Skeletal muscle tissue (tissue), 4 donors: ENCODE measurements around the gene GALNS. TPM values are rescaled to one million over a fixed set of nuclear protein-coding genes. Genes with fewer than 3 reads are reported as not detected.
"Not testable (repeated sequence)": the region's sequence is repeated elsewhere in the genome, so short reads cannot be mapped to it uniquely, and the experiment has no call there.

Source experiments
- H3K27ac ChIP-seq: one replicate; pipeline ENCODE4 v1.7.0; 2013; ENCODE audit warnings: mild to moderate bottlenecking, low read depth, low read length, inconsistent platforms
- H3K27me3 ChIP-seq, 3 donors: one replicate each; pipeline ENCODE4 v1.7.0; 2013; ENCODE audit warnings: low read length in 3 of 3; ENCODE audit not compliant: control insufficient read depth in 3 of 3, insufficient read depth in 3 of 3
- H3K36me3 ChIP-seq, 3 donors: one replicate each; pipeline ENCODE4 v1.7.0; 2013; ENCODE audit warnings: low read length in 3 of 3; ENCODE audit not compliant: control insufficient read depth in 3 of 3, insufficient read depth in 3 of 3
- H3K4me1 ChIP-seq, 3 donors: one replicate each; pipeline ENCODE4 v1.7.0; 2013; ENCODE audit warnings: low read length in 3 of 3, mild to moderate bottlenecking in 3 of 3; ENCODE audit not compliant: control insufficient read depth in 3 of 3, insufficient read depth in 3 of 3
- H3K4me3 ChIP-seq, 3 donors: one replicate each; pipeline ENCODE4 v1.7.0; 2013; ENCODE audit warnings: low read length in 3 of 3
- H3K9ac ChIP-seq, 3 donors: one replicate each; pipeline ENCODE4 v1.7.0; 2013; ENCODE audit warnings: low read length in 3 of 3, mild to moderate bottlenecking in 3 of 3, moderate library complexity in 2 of 3, low read depth in 1 of 3
- H3K9me3 ChIP-seq, 3 donors: one replicate each; pipeline ENCODE4 v1.7.0; 2013; ENCODE audit warnings: low read length in 3 of 3; ENCODE audit not compliant: control insufficient read depth in 3 of 3
- total RNA-seq: library from RNA; depleted of rRNA; stranded (reverse); fragments of >200 nt; gene quantifications from one replicate; pipeline ENCODE4 v1.2.3, GENCODE V29; 2014
- donor health status: Osteomylitis.

The GALNS gene
- total RNA-seq, 1 donor from 2014 or later = 9.9 TPM

DNA sequence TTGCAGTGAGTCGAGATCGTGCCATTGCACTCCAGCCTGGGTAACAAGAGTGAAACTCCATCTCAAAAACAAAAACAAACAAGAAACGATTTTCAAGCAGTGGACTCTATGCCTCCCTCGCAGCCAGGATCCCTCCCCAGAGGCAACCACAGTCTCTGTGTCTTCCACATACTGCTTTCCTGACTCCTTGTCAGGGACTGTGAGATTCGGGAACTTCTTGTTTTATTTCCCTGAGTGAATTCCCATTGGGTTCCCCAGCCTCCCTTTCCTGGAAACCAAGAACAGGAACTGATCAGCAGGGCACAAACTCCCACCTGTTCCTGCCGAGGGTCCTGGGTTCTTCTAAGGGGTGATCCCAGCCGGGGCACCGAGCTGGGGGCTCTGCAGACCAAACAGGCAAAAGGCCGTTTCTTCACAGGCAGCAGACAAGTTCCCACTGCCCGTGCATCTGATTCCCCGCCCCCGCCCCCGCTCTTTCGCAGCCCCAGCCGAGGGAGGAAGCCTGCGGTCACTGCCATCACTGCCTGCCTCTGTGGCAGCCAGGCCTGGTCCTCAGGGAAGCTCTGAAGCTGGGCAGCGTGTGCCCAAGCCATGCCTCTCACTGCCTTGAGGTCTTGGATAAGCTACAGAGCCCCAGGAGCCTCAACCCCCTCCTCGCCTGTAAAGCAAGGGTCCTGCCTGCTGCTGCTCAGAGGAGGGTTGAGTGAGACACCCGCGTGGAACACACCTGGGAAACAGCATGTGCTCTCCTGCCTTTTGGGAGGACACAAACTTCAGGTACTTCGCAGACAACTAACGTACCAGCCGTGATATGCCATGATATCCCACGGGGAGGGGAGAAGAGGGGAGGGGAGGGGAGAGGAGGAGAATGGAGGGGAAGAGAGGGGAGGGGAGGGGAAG is 66.2 kb downstream of the GALNS start:
- Histone ChIP-seq H3K27ac (no peak overlapping the region), H3K27me3 (peaks cover 33 to 37% (median 33%) of the 10 kb centered on the region in 3 donors), H3K4me1 (peaks cover 0 to 3% (median 0%) of the 10 kb centered on the region in 3 donors), H3K4me3 (no peak overlapping the region), H3K36me3 (no peaks in the 10 kb centered on the region), H3K9me3 (no peaks in the 10 kb centered on the region), H3K9ac (no peak overlapping the region)

DNA sequence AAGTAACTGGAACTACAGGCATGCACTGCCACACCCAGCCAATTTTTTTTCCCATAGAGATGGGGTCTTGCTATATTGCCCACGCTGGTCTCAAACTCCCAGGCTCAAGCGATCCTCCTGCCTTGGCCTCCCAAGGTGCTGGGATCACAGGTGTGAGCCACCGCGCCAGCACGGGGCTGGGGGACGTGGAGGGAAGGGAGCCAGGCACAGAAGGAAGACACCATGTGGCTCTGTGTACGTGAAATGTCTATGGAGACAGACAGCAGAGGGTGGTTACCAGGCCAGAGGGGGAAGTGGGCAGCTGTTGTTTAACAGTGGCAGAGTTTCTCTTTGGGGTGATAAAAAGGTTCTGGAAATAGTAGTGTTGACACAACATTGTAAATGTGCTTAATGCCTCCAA is 67.2 kb downstream of the GALNS start:
- no peak overlapping the region for H3K9ac ChIP-seq
- no peaks in the 10 kb centered on the region for H3K9me3 ChIP-seq
- H3K27ac ChIP-seq = no peak overlapping the region
- peaks cover 0 to 4% (median 0%) of the 10 kb centered on the region in 3 donors for H3K4me1 ChIP-seq
- peaks cover 33 to 37% (median 34%) of the 10 kb centered on the region in 3 donors for H3K27me3 ChIP-seq
- no peaks in the 10 kb centered on the region for H3K36me3 ChIP-seq
- H3K4me3 ChIP-seq = no peak overlapping the region

DNA sequence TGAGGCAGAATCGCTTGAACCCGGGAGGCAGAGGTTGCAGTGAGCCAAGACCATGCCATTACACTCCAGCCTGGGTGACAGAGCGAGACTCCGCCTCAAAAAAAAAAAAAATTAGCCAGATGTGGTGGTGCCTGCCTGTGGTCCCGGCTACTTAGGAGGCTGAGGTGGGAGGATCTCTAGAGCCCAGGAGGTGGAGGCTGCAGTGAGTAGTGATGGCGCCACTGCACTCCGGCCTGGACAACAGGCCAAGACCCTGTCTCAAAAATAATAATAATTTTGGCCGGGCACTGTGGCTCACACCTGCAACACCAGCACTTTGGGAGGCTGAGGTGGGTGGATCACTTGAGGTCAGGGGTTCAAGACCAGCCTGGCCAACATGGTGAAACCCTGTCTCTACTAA is 68.0 kb downstream of the GALNS start:
- not testable (repeated sequence) for H3K36me3 ChIP-seq, H3K9ac ChIP-seq, H3K4me1 ChIP-seq, H3K9me3 ChIP-seq, H3K4me3 ChIP-seq, H3K27ac ChIP-seq
- H3K27me3 ChIP-seq = peaks cover 33 to 37% (median 35%) of the 10 kb centered on the region in 3 donors

DNA sequence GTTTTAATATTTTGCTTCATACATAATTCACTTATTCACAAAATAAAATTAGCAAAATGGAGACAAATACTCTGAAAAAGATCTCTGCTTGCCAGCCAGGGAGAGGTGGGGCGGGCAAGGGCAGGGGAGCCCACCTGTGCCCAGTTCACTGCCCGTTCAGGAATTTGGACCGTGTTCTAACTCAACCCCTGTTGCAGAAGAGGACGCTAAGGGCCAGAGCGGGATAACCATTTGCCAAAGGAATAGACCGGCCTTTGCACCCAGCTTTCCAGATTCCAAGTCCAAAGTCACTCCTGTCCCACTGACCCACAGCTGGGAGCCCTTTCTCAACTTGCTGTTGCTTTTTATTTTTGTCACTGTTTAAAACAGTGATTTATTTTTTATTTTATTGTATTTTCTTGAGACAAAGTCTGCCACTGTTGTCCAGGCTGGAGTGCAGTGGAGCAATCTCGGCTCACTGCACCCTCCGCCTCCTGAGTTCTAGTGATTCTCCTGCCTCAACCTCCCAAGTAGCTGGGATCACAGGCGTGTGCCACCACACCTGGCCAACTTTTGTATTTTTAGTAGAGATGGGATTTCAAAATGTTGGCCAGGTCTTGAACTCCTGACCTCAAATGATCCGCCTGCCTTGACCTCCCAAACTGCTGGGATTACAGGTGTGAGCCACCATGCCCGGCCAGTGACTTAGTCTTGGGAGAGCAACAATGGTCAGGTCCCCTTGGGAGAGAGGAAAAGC is 69.0 kb downstream of the GALNS start:
- no peak overlapping the region for H3K9ac ChIP-seq
- no peaks in the 10 kb centered on the region for H3K9me3 ChIP-seq
- no peak overlapping the region for H3K4me3 ChIP-seq
- peaks cover 25 to 36% (median 26%) of the 10 kb centered on the region in 3 donors for H3K27me3 ChIP-seq
- peaks cover 7 to 10% (median 10%) of the 10 kb centered on the region in 3 donors for H3K4me1 ChIP-seq
- no peaks in the 10 kb centered on the region for H3K36me3 ChIP-seq
- H3K27ac ChIP-seq = no peak overlapping the region

DNA sequence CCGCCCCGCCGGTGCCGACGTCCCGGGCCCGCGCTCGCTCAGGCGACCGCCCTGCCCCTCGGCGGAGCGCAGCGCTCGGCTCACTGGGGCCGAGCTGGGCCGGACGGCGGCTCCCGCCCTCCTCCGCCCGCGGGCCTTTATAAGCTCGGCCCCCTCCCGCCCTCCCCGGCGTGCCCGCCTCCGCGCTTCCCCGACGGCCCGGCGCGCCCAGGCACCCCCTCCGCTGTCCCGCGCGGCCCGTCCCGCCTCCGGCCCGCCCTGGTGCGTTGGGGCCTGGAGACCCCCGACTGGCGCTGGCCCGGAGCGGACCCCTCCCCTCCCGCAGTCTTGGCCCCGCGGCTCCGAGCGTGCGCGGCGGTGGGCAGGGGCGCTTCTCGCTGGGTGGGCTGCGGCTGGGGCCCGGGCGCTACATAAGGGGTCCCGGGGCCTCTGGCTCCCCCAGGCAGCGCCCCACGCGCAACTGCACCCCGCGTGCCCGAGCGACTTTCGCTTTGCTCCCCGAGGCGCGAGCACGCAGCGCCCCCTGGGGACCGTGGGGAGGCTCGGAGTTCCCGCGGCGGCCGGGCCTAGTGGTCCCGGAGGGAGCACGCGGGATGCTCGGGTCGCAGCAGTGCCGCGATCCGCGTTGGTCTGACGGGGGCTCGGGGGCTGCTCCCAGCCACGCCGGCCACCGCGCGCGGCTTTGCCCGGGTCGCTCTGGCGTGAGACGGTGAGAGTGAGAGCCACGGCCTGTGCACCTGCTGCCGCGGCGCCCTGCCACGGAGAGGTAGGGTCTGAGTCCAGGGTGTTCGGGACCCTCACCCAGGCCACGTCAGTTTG is 71.4 kb downstream of the GALNS start, which contains the start of gene PIEZO1:
TSS of gene PIEZO1 (minus strand) at position 115 of the 819 bp plus-strand sequence. CDS start 256 bp downstream, outside the sequence.
- no peaks in the 10 kb centered on the region for H3K36me3 ChIP-seq
- peak within 1 kb of the TSS in 2 of 3 donors; percentile 61 to 67 for H3K4me3 ChIP-seq
- H3K27me3 ChIP-seq = peaks cover 7 to 22% (median 8%) of the 10 kb centered on the region in 3 donors
- H3K9me3 ChIP-seq = no peaks in the 10 kb centered on the region
- peaks cover 10 to 33% (median 13%) of the 10 kb centered on the region in 3 donors for H3K4me1 ChIP-seq
- peak within 1 kb of the TSS; percentile 20 to 53 (median 50) for H3K9ac ChIP-seq
- peak within 1 kb of the TSS; percentile 60 for H3K27ac ChIP-seq

DNA sequence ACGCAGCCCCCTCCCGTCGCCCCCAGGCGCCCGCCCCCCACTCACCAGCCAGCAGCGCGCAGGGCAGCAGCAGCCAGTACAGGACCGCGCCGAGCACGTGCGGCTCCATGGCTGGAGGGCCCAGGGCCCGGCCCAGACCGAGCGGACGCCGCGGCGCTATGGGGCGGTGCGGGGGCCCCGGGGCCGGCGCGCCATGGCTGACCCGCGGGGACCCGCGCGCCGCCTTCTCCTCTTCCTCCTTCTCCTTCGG is 72.0 kb downstream of the GALNS start:
- peak overlapping the region in 1 of 3 donors; percentile 61 for H3K4me3 ChIP-seq
- peak overlapping the region in 1 of 3 donors; percentile 50 for H3K9ac ChIP-seq
- no peaks in the 10 kb centered on the region for H3K36me3 ChIP-seq
- peaks cover 5 to 21% (median 7%) of the 10 kb centered on the region in 3 donors for H3K27me3 ChIP-seq
- H3K27ac ChIP-seq = peak overlapping the region; percentile 7
- H3K4me1 ChIP-seq = peaks cover 14 to 38% (median 18%) of the 10 kb centered on the region in 3 donors
- no peaks in the 10 kb centered on the region for H3K9me3 ChIP-seq

DNA sequence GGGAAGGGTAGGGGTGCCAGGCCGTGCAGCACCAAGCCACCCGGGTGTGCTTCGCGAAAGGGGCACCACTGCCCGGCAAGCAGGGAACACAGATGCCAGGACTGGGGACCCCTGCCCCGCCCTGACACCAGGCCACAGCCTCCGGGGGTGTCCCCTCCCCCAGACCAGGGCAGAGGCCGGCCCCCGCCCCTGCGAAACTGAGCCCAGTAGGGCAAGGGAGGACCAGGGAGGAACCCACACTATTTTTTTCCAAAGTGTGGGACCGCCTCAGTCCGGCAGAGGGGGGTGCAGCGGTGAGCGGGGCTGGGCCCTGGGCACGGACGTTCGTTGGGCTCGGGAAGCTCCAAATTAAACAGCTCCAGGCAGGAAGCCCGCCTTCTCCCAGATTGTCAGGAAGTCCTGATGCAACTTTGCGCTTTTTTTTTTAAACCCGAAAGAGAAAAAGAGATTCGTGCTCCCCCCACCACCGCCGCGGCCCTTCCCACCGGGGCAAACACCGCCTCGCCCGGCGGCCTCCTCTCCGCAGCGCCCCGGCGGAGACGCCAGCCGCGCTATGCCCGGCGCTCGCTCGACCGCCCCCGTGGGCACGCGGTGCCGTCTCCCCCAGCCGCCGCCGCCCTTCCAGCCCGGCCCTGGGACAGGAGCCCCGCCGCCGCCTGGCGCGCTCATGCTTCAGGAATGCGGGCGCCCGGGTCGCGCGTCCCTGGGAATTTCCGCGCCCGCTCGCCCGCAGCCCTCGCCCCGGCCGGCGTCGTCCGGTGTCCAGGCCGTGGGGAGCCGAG is 72.5 kb downstream of the GALNS start:
- Histone ChIP-seq H3K9ac (peak overlapping the region; percentile 20 to 53 (median 50)), H3K27me3 (peaks cover under 1 to 24% (median 7%) of the 10 kb centered on the region in 3 donors), H3K36me3 (no peaks in the 10 kb centered on the region), H3K4me3 (peak overlapping the region in 2 of 3 donors; percentile 52 to 61), H3K9me3 (no peaks in the 10 kb centered on the region), H3K27ac (peak overlapping the region; percentile 60), H3K4me1 (peaks cover 19 to 43% (median 23%) of the 10 kb centered on the region in 3 donors)

DNA sequence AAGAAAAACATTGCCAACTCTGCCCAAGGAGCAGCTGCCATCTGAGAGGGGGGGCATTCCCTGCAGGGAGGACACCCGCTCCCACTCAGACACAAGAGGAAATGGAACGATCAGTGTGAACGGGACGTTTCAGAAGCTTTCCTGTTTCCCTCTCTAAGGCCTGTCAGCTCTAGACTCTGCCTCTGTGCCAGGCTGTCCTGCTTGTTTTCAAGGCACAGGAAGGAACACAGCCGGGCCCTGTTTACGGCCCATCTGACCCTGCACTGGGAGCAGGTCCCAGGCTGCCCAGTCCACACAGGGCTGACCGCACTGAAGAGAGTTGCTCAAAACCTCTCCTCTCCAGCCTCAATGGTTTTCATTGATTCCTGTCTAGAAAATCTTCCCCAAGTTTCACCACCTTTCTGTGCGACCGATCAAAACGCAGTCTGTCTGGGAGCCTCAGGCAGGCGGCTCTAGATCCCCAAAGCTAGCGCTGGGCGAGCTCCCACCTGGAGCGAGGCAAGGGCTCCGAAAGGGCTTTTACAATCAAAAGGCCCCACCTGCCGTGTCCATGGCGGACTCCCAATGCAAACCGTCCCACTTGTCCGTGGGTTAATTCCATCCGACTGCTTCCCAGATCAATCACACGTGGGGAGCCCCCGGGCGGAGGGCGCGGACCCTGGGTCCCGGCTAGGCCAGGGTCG is 73.2 kb downstream of the GALNS start:
- H3K27me3 ChIP-seq = peaks cover 0 to 24% (median 11%) of the 10 kb centered on the region in 3 donors
- H3K27ac ChIP-seq = peak overlapping the region; percentile 60
- H3K4me1 ChIP-seq = peaks cover 20 to 44% (median 24%) of the 10 kb centered on the region in 3 donors
- peak overlapping the region; percentile 4 to 45 (median 25) for H3K9ac ChIP-seq
- H3K9me3 ChIP-seq = no peaks in the 10 kb centered on the region
- peak overlapping the region in 2 of 3 donors; percentile 30 to 61 for H3K4me3 ChIP-seq
- H3K36me3 ChIP-seq = no peaks in the 10 kb centered on the region
